Measurements from ENCODE around the gene GAK.

Gene GAK

GRCh38 chr4:834368-835147 lies 97.6 kb downstream of the GAK start:
- no peak for FAIRE-seq

GRCh38 chr4:833731-834367 lies 98.3 kb downstream of the GAK start:
- DNase-seq (ENCODE audit: insufficient read length, low spot score) (no peak), FAIRE-seq (no peak)

More at GRCh38 chr4:834368-835147, 97.6 kb downstream of the GAK start:
- DNase-seq (ENCODE audit: insufficient read length, low spot score): no peak

- FAIRE-seq (no peak), DNase-seq (ENCODE audit: insufficient read length, low spot score) (no peak)
Measured at GRCh38 chr4:833156-833555, 99.0 kb downstream of the GAK start.

GRCh38 chr4:832536-832935 lies 99.6 kb downstream of the GAK start:
- FAIRE-seq (no peak), DNase-seq (ENCODE audit: insufficient read length, low spot score) (no peak)

GRCh38 chr4:832108-832507 lies 100.0 kb downstream of the GAK start:
- no peak for FAIRE-seq
- DNase-seq (ENCODE audit: insufficient read length, low spot score): no peak

- no peak for FAIRE-seq
- no peak for DNase-seq (ENCODE audit: insufficient read length, low spot score)
Measured at GRCh38 chr4:831483-831805, 100.7 kb downstream of the GAK start.

GRCh38 chr4:830601-831482 lies 101.3 kb downstream of the GAK start:
- DNase-seq (ENCODE audit: insufficient read length, low spot score): no peak

GRCh38 chr4:829761-830600 lies 102.1 kb downstream of the GAK start:
- FAIRE-seq (no peak), DNase-seq (ENCODE audit: insufficient read length, low spot score) (no peak)

More at GRCh38 chr4:830601-831482, 101.3 kb downstream of the GAK start:
- FAIRE-seq: no peak

GRCh38 chr4:829291-829690 lies 102.8 kb downstream of the GAK start:
- no peak for DNase-seq (ENCODE audit: insufficient read length, low spot score)
- FAIRE-seq: no peak

- no peak for DNase-seq (ENCODE audit: insufficient read length, low spot score)
Measured at GRCh38 chr4:828641-829271, 103.4 kb downstream of the GAK start.

GRCh38 chr4:827209-828081 lies 104.7 kb downstream of the GAK start:
- FAIRE-seq (no peak), DNase-seq (ENCODE audit: insufficient read length, low spot score) (no peak)

More at GRCh38 chr4:828641-829271, 103.4 kb downstream of the GAK start:
- FAIRE-seq: no peak

- no peak for DNase-seq (ENCODE audit: insufficient read length, low spot score)
- no peak for FAIRE-seq
Measured at GRCh38 chr4:826508-827208, 105.5 kb downstream of the GAK start.

GRCh38 chr4:825971-826330 lies 106.2 kb downstream of the GAK start, which contains the start of gene CPLX1:
CPLX1 (minus strand) TSS chr4:826129; CDS start chr4:824522, 1,607 bp downstream.
- no peak for FAIRE-seq
- DNase-seq (ENCODE audit: insufficient read length, low spot score): peak; percentile 35

GRCh38 chr4:825063-825970 lies 106.8 kb downstream of the GAK start:
- DNase-seq (ENCODE audit: insufficient read length, low spot score): peak; percentile 67
- no peak for FAIRE-seq

- no peak for FAIRE-seq
- no peak for DNase-seq (ENCODE audit: insufficient read length, low spot score)
Measured at GRCh38 chr4:824461-825062, 107.6 kb downstream of the GAK start.

GRCh38 chr4:823761-824460 lies 108.2 kb downstream of the GAK start:
- DNase-seq (ENCODE audit: insufficient read length, low spot score) (no peak), FAIRE-seq (no peak)
